Measurements from ENCODE around the gene PITHD1.
A peak's percentile ranks its signal among the peaks of the same experiment; 100 is the strongest.
"Not testable (repeated sequence)": the region's sequence is repeated elsewhere in the genome, so short reads cannot be mapped to it uniquely, and the experiment has no call there.

The PITHD1 gene

DNA sequence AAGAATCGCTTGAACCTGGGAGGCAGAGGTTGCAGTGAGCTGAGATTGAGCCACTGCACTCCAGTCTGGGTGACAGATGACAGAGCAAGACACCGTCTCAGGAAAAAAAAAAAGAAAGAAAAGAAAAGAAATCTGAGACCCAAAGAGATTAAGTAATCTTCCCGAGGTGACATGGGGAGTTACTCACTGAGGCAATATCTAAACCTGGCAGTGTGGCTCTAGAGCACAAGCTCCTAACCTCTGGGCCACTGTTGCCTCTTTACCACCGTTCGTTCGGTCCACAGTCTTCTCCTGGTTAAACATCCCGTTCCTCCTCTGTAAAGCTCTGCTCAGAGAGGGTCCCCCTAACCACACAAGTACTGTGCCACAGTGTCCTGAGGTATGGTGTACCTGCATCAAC is 45.5 kb downstream of the PITHD1 start:
- no peak for DNase-seq (ENCODE audit: low read depth in 1 of 2, low spot score in 1 of 2)

DNA sequence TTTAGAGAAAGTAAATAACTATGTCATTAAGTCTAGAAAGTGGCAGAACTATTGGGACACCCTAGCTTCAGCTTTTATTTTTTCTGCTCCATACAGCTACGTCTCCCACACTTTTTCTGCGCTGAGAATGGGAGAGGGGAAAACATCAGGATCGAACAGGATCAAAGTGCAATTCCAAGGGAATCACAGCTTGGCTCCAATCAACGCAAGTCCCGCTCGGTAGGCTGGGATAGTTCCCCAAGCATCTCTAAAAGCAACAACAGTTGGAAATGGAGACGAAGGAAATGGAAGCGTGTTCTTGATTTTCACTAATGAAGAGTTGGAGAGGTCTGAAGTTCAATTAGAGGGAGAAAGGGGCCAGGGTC is 46.5 kb downstream of the PITHD1 start:
- DNase-seq (ENCODE audit: low read depth in 1 of 2, low spot score in 1 of 2), result no peak

DNA sequence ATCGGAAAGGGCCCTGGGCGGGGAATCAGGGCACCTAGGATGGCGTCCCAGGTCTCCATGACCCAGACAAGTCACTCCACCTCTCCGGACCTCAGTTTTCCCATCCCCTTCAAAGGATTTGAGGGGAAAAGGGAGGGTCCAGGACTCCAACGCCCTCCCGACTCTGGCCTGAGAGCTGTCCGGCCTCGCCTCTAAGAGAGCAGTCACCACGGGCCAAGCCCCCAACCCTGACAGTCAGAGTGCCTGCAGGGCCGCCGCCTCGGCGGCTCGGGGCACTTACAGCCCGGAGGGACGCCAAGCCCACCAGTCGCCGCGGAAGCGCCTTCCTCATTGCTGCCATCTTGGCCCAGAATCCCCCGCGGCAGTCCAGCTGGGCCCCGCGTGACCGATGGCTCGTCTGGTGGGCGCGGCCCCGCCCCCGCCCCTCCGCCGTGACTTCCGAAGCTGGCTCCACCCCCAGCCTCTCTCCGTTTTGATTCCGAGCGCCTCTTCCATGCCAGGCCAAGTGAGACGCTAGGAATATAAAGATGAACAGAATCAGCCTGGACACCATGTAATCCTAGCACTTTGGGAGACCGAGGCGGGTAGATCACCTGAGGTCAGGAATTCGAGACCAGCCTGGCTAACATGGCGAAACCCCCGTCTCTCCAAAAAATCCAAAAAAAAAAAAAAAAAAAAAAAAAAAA is 47.0 kb downstream of the PITHD1 start, which contains the start of gene HMGCL:
TSS of gene HMGCL (minus strand) at position 354 of the 686 bp plus-strand sequence. CDS start at position 340, 14 bp downstream.
- peak; percentile 75 to 82 for DNase-seq (ENCODE audit: low read depth in 1 of 2, low spot score in 1 of 2)

DNA sequence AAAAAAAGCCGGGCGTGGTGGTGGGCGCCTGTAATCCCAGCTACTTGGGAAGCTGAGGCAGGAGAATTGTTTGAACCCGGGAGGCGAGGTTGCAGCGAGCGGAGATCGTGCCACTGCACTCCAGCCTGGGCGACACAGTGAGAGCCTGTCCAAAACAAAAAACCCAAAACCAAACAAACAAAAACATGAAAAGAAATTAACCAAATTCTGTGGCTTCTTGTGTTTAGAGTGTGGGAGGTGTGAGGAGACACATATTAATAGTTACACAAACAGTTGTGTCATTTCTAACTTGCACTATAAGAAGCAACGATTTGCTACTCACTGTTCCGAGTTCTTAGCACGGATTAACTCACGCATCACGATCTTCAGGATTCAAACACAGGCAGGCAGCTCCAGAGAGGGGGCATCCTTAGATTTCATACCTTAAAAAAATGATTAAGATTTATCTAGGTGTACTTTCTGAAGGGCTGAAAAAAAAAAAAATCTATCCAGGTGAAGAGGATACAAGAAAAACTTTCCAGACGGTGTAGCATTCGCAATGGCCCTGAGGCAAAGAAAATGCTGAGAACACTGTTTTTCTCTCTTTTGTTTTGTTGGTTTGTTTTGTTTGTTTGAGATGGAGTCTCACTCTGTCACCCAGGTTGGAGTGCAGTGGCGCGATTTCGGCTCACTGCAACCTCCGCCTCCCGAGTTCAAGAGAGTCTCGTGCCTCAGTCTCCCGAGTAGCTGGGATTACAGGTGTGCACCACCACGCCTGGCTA is 47.7 kb downstream of the PITHD1 start:
- no peak for DNase-seq (ENCODE audit: low read depth in 1 of 2, low spot score in 1 of 2)

DNA sequence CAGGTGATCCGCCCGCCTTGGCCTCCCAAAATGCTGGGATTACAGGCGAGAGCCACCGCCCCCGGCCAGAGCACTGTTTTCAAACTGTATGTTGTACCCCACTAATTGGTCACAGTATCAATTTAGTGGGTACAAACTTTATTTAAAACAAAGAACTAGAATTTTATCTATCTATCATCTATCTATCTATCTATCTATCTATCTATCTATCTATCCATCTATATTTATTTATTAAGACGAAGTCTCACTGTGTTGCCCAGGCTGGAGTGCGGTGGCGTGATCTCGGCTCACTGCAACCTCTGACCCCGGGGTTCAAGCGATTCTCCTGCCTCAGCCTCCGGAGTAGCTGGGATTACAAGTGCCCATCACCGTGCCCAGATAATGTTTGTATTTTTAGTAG is 48.4 kb downstream of the PITHD1 start:
- not testable (repeated sequence) for DNase-seq (ENCODE audit: low read depth in 1 of 2, low spot score in 1 of 2)

DNA sequence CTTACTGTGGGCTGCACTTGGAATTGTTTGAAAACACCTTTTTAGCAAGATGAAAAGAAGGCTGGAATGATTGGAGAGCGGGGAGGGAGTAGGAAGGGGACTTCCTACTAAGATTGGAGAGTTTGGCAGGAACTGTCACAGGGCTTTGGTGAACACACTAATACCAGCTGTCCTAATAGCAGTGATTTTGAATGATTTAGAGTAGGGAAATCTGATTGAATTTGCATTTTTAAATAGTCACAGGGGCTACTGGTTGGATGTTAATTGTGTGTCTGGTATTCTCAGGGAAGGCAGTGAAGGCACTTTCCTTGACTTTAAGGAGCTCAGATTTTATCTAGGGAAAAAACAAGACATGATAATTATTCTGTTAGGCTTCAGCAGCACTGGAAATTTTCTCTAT is 49.5 kb downstream of the PITHD1 start:
- DNase-seq (ENCODE audit: low read depth in 1 of 2, low spot score in 1 of 2), result no peak

DNA sequence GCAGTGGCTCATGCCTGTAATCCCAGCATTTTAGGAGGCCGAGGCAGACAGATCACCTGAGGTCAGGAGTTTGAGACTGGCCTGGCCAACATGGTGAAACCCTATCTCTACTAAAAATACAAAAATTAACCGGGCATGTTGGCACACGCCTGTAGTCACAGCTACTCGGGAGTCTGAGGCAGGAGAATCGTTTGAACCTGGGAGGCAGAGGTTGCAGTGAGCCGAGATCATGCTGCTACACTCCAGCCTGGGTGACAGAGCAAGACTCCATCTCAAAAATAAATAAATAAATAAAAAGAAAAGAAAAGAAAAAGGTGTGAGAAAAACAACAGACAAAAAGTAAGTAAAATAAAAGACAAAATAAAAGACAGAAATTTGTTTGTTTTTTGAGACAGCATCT is 55.9 kb downstream of the PITHD1 start:
- DNase-seq (ENCODE audit: low read depth in 1 of 2, low spot score in 1 of 2), result not testable (repeated sequence)

DNA sequence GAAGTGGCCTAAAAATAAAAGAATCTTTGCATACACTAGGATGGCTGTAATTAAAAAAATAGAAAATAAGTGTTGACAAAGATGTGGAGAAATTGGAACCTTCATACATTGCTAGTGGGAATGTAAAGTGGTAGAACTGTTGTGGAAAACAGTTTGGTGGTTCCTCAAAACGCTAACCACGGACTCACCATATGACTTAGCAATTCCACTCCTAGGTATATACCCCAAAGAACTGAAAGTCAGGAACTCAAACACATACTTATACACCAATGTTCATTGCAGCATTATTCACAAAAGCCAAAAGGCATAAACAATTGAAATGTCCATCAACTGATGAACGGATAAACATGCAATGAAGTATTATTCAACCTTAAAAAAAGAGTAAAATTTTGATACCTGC is 57.8 kb downstream of the PITHD1 start:
- no peak for DNase-seq (ENCODE audit: low read depth in 1 of 2, low spot score in 1 of 2)

Measured in activated CD4-positive, alpha-beta T cell treated with anti-CD3 and anti-CD28 coated beads, Interleukin-2, amount 50 U/mL, for 24 hours (primary cell).